Heart left ventricle (tissue), 16 donors: ENCODE results near the gene SCAMP3. TPM values are rescaled to one million over a fixed set of nuclear protein-coding genes. Genes with fewer than 3 reads are reported as not detected.
A peak's percentile ranks its signal among the peaks of the same experiment; 100 is the strongest.
"Not testable (repeated sequence)": the region's sequence is repeated elsewhere in the genome, so short reads cannot be mapped to it uniquely, and the experiment has no call there.

Source experiments
- ATAC-seq, 4 donors: fragments of 200-7000 bp; cut with Tn5 transposase; one replicate each; pipeline ENCODE4 v1.9.1; 2020 to 2022; ENCODE audit warnings: moderate library complexity in 4 of 4, mild to moderate bottlenecking in 3 of 4, moderate number of reproducible peaks in 1 of 4
- DNase-seq, 5 donors: peaks; one replicate each; pipeline ENCODE4 v3.0.0-alpha.2; 2020
- H3K27ac ChIP-seq, 12 donors: fragments of 200-600 bp; sonication (generic) in 4 of 12; one replicate each; pipeline versions ENCODE4 v1.5.0 to v1.8.0; 2016 to 2022; ENCODE audit warnings: mild to moderate bottlenecking in 2 of 12
- H3K27me3 ChIP-seq, 9 donors: fragments of 200-600 bp; sonication (generic) in 2 of 9; one replicate each; pipeline versions ENCODE4 v1.5.1 to v1.8.0; 2016 to 2022; ENCODE audit warnings: mild to moderate bottlenecking in 3 of 9
- H3K36me3 ChIP-seq, 9 donors: fragments of 200-600 bp; sonication (generic) in 2 of 9; one replicate each; pipeline versions ENCODE4 v1.5.0 to v1.8.0; 2018 to 2022; ENCODE audit warnings: mild to moderate bottlenecking in 2 of 9
- H3K4me1 ChIP-seq, 12 donors: fragments of 200-600 bp; sonication (generic) in 4 of 12; one replicate each; pipeline versions ENCODE4 v1.5.0 to v1.8.0; 2016 to 2022; ENCODE audit warnings: mild to moderate bottlenecking in 3 of 12
- H3K4me3 ChIP-seq, 12 donors: fragments of 200-600 bp; sonication (generic) in 4 of 12; one replicate each; pipeline versions ENCODE4 v1.5.0 to v1.8.0; 2017 to 2022; ENCODE audit warnings: mild to moderate bottlenecking in 9 of 12, moderate library complexity in 4 of 12
- H3K9me3 ChIP-seq, 12 donors: fragments of 200-600 bp; sonication (generic) in 4 of 12; one replicate each; pipeline versions ENCODE4 v1.5.0 to v1.8.0; 2016 to 2022; ENCODE audit warnings: mild to moderate bottlenecking in 1 of 12
- CTCF ChIP-seq, 12 donors: fragments of 200-600 bp; sonication (generic) in 4 of 12; IDR thresholded peaks; one replicate each; pipeline versions ENCODE4 v1.5.0 to v1.8.0; 2018 to 2022; ENCODE audit warnings: antibody characterized with exemption in 12 of 12, mild to moderate bottlenecking in 5 of 12
- POLR2A ChIP-seq, 2 donors: fragments of 450-650 bp; IDR thresholded peaks; one replicate each; pipeline ENCODE4 v1.6.1; 2017; ENCODE audit warnings: antibody characterized with exemption in 2 of 2, mild to moderate bottlenecking in 2 of 2, moderate library complexity in 2 of 2
- WGBS, 4 donors: extraction: QIAGEN DNeasy Blood & Tissue Kit in 2 of 4; methylation state at CpG; one replicate each; pipeline versions ENCODE4 v1.1.5 to v1.1.7; 2013 to 2018; 5-methylcytosine and 5-hydroxymethylcytosine counted together
- intact Hi-C, 10 donors: fragments of 100-400 bp; cut with DNase I; formaldehyde crosslinking; loops; one replicate each; pipeline versions ENCODE4 v1.11.1 to v1.14.2; 2022
- polyA plus RNA-seq, 2 donors: library from polyadenylated mRNA; stranded (reverse); fragments of 200-250 nt; gene quantifications; one replicate each; pipeline ENCODE4 v1.2.3, GENCODE V29; 2013
- total RNA-seq, 9 donors: library from RNA; depleted of rRNA in 2 of 9; stranded (reverse); fragments of >200 nt in 2 of 9; fragmentation: NEBNext Ultra II Directional in 3 of 9; extraction: Animal tissue kit (Norgen Biotek cat#: 25700) in 3 of 9; gene quantifications; one replicate each; pipeline versions ENCODE4 v1.1.0 to v1.2.4, GENCODE V29; 2016 to 2023
- donor health status: ischemic (EF 13 %, LVEDD 7.1; RV severe dilation, severe dysfunction).
- donor health status: healthy with polysubstance abuse.
- donor health status: DM: no; HTN: yes; CAD: no.
- donor health status: DM: no; HTN: no; CAD: no.
- donor health status: ischemic (EF 25% LVEDD 6.9; RV normal size, moderate dysfunction).
- donor health status: ischemic (EF 25% LVEDD 5.7; RV mildly dilated, moderate dysfunction).
- donor health status: healthy.
- donor health status: DM: yes; HTN: yes; CAD: no.
- donor health status: ischemic (EF 35%, LVEDD 5.7; RV mildly dilated, moderate dysfunction).
- donor health status: nonischemic (EF 11% LVEDD 7.7; RV severe dilation, severe dysfunction).
- donor health status: DM: yes; HTN: yes; CAD: no.
- donor health status: PGD.
- donor health status: ischemic (EF 29% LVEDD 5.4; RV normal size, mild dysfunction).
- donor health status: nonischemic (EF 23%, LVEDD 6.1; RV moderate dilation, normal function).

SCAMP3 gene
- total and polyA plus RNA-seq, 11 donors, result 51.2 to 123 (median 65.8) TPM

DNA sequence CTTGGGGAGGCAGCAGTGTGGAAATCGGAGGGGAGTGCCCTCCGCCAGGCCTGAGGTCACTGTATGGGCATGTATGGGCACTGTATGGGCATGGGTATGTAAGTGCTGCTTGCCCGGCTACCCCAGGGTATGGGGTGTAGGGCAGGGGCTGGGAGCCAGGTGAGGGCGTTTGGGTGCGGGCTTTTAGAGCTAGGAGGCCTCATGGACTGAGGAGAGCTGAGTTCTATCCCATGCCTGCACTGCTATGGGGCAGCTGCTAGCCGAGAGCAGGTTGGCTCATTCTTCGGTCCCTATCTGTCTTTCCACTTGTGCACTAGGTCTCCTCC is 33.7 kb upstream of the SCAMP3 start:
- H3K27ac ChIP-seq, result no peak overlapping the region
- no peaks in the 10 kb centered on the region for H3K36me3 ChIP-seq
- 86 to 90% (median 88%) methylated on average over 7 of the region's 7 CpGs for WGBS, 4 donors
- TF ChIP-seq POLR2A (IDR thresholded peaks at IDR 0.05), result no peak
- no peak for TF ChIP-seq CTCF (IDR thresholded peaks at IDR 0.05)
- peaks cover 0 to 10% (median 4%) of the 10 kb centered on the region in 12 donors for H3K4me1 ChIP-seq
- H3K4me3 ChIP-seq, result no peak overlapping the region
- intact Hi-C loops, result no loop called here
- DNase-seq (no peak), ATAC-seq (no peak)
- no peaks in the 10 kb centered on the region for H3K9me3 ChIP-seq
- H3K27me3 ChIP-seq, result peaks cover 6 to 41% (median 29%) of the 10 kb centered on the region in 9 donors

DNA sequence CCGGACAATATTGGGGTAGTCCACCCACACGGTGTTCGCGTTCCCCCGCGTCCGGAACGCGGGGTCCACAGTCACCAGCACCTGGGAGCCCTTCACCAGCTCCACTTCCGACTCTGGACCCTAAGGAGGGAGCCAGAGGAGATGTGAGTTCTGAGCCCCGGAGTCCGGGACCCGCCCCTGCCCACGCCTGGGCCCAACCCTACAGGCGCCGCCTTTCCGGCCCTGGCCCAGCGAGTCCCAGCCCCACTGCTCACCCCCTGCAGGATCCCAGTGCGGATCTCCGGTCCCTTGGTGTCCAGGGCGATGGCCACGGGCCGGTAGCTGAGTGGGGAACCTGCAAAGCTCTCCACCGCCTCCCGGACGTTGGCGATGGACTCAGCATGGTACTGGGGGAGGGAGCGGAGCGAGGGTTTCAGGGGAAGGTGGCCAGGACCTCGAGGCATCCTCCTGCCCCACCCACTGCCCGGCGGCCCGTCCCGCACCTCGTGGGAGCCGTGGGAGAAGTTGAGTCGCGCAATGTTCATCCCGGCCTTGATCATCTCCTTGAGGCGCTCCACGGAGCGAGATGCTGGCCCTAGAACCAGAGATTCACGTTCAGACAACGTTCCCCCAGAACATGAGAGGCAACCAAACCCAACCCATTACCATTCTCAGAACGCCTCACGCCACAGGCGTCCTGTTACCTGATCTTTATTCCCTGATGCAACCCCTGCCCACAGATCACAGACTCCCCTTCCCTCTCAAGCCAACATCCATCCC is 33.2 kb upstream of the SCAMP3 start:
- ATAC-seq (peak in 3 of 4 donors; percentile 38 to 53 (median 48)), DNase-seq (no peak)
- Histone ChIP-seq H3K4me3 (peak overlapping the region in 9 of 12 donors; percentile 6 to 30 (median 14)), H3K36me3 (no peaks in the 10 kb centered on the region), H3K27me3 (peaks cover 6 to 41% (median 29%) of the 10 kb centered on the region in 9 donors), H3K27ac (no peak overlapping the region), H3K4me1 (peaks cover 0 to 10% (median 4%) of the 10 kb centered on the region in 12 donors), H3K9me3 (no peaks in the 10 kb centered on the region)
- intact Hi-C loops, result no loop called here
- WGBS, 4 donors, result 12 to 25% (median 13%) methylated on average over 13 to 47 of the region's 47 CpGs
- TF ChIP-seq CTCF (IDR thresholded peaks at IDR 0.05) (no peak), POLR2A (IDR thresholded peaks at IDR 0.05) (no peak)

DNA sequence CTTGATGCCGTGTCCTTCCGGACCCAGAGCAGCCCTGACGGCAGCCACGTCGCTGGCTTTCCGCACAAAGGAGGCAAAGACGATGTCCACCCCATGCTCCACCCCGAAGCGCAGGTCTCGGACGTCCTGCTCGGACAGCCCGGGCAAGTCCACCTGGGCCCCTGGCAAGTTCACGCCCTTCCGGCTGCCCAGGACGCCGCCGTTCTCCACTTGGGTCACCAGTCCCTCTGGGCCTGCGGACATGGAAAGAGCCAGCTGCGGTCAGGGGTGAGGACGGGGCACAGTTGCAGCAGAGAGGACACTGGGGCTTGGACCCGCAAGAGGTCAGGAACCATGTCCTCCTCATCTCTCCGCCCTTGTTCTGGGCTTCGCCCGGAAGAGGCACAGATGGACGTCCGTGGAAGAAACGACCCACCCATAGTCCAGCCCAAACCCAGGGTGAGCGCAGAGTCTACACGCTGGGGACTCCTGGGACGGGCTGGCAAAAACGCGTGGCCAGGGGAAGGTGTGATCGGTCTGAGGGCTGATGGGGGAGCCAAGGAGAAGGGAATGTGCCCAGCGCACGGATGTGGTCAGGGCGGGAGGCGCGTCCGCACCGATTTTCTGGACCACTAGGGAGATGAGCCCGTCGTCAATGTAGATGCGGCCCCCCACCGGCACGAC is 32.5 kb upstream of the SCAMP3 start:
- TF ChIP-seq POLR2A (IDR thresholded peaks at IDR 0.05), result no peak
- TF ChIP-seq CTCF (IDR thresholded peaks at IDR 0.05), result no peak
- intact Hi-C loops, result no loop called here
- H3K36me3 ChIP-seq, result no peaks in the 10 kb centered on the region
- ATAC-seq (peak in 2 of 4 donors; percentile 9 to 18), DNase-seq (no peak)
- 28 to 36% (median 32%) methylated on average over 27 to 46 of the region's 46 CpGs for WGBS, 4 donors
- peaks cover 0 to 10% (median 4%) of the 10 kb centered on the region in 12 donors for H3K4me1 ChIP-seq
- H3K9me3 ChIP-seq, result no peaks in the 10 kb centered on the region
- H3K27ac ChIP-seq, result no peak overlapping the region
- H3K27me3 ChIP-seq, result peaks cover 6 to 41% (median 29%) of the 10 kb centered on the region in 9 donors
- peak overlapping the region in 5 of 12 donors; percentile 8 to 30 (median 14) for H3K4me3 ChIP-seq

GRCh38 chr1:155293086-155293749 is 31.1 kb upstream of the SCAMP3 start:
- ATAC-seq, result no peak
- H3K36me3 ChIP-seq, result no peaks in the 10 kb centered on the region
- no peak for TF ChIP-seq CTCF (IDR thresholded peaks at IDR 0.05)
- no peak for DNase-seq
- WGBS, 4 donors, result 85 to 89% (median 86%) methylated on average over 17 of the region's 17 CpGs
- H3K27me3 ChIP-seq, result peaks cover 6 to 41% (median 29%) of the 10 kb centered on the region in 9 donors
- intact Hi-C loops, result no loop called here
- peaks cover 0 to 10% (median 4%) of the 10 kb centered on the region in 12 donors for H3K4me1 ChIP-seq
- no peak overlapping the region for H3K4me3 ChIP-seq
- no peaks in the 10 kb centered on the region for H3K9me3 ChIP-seq
- H3K27ac ChIP-seq, result no peak overlapping the region

GRCh38 chr1:155291006-155291405 is 28.8 kb upstream of the SCAMP3 start:
- 64 to 73% (median 68%) methylated on average over 10 of the region's 10 CpGs for WGBS, 4 donors
- H3K36me3 ChIP-seq, ATAC-seq, H3K27ac ChIP-seq, intact Hi-C loops, DNase-seq, H3K4me3 ChIP-seq, H3K9me3 ChIP-seq: not testable (repeated sequence)
- peaks cover 0 to 10% (median 4%) of the 10 kb centered on the region in 12 donors for H3K4me1 ChIP-seq
- peaks cover 6 to 28% (median 20%) of the 10 kb centered on the region in 9 donors for H3K27me3 ChIP-seq
